SK-N-MC (cell line): ENCODE measurements around the gene PRLHR.

Experiments used
- EZH2 ChIP-seq: fragments of 200-600 bp; sonication (generic); IDR thresholded peaks from one replicate; pipeline ENCODE4 v1.6.1; 2017; ENCODE audit warnings: antibody characterized with exemption
- POLR2AphosphoS5 ChIP-seq: IDR thresholded peaks from 2 replicates; pipeline ENCODE4 v1.6.1; 2012; ENCODE audit warnings: mild to moderate bottlenecking, low read depth, low read length, borderline replicate concordance

DNA sequence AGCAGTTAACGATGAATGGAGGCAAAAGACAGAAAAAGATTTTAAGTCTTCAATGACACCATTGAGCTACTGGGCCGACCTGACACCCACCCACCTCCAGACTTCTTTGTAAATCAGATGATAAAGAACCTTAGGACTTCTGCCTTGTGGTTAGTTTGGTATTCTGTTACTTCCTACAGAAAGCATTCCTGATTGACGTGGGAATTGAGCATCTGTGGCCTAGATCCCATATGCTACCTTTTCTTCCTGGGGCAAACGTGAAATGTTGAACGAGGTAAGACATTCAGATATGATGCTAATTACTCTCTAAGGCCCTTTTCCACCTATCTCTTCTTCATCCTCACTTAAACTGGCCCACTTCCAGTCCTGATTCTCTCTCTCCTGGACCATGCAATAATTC, 10.2 kb downstream of the PRLHR start:
- TF ChIP-seq EZH2 (no peak), POLR2AphosphoS5 (no peak)
